ENCODE measurements around the gene KIF3C. TPM values are rescaled to one million over a fixed set of nuclear protein-coding genes. Genes with fewer than 3 reads are reported as not detected.

Gene KIF3C
- total RNA-seq, 1 donor from 2014 or later, result 5.3 TPM

DNA sequence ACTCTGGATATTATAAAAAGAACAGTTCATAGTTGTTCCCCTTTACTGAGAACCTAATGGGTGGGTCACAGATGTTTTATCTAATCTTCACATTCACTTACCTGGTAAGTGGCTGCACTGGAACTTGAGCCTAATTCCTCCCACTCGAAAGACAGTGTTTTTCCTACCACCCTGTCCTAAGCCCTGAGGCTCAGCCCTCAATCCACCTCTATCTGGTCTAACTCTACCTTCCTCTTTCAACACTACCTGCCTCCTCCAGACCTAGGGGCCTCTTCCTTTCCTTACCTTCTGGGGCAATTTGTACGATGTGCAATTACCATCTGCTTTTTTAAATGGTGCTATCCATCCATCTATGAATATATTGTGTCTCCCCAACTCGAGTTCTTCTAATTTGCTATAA, 9.7 kb upstream of the KIF3C start:
- Mint-ChIP-seq H3K9me3 (no peaks in the 10 kb centered on the region), H3K27ac (no peak overlapping the region), H3K4me1 (ENCODE audit: low read depth) (peaks cover 22% of the 10 kb centered on the region), H3K4me3 (no peak overlapping the region), H3K27me3 (ENCODE audit: insufficient read depth) (peaks cover 9% of the 10 kb centered on the region), H3K36me3 (ENCODE audit: low read depth) (no peaks in the 10 kb centered on the region)
- intact Hi-C loops (cut with micrococcal nuclease), result loop anchor here (1.0 to 5.0 kb wide), 5 partner anchors 41 to 335 kb away; no protein-coding TSS in a partner anchor
- DNase-seq (ENCODE audit: low spot score), result no peak

DNA sequence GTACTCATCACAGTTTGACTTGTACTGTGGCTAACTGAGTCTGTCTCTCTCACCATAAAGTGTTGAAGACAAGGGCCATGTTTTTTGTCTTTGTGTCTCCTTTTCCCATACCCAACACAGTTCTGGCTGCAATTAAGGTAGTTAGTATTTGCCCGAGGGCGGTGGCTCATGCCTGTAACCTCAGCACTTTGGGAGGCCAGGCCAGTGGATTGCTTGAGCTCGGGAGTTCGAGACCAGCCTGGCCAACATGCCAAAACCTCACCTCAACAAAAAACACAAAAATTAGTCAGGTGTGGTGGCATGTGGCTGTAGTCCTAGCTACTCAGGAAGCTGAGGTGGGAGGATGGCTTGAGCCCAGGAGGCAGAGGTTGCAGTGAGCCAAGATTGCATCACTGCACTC, 6.9 kb upstream of the KIF3C start:
- H3K9me3 Mint-ChIP-seq, result no peaks in the 10 kb centered on the region
- no peak for DNase-seq (ENCODE audit: low spot score)
- intact Hi-C loops (cut with micrococcal nuclease), result no loop called here
- H3K27me3 Mint-ChIP-seq (ENCODE audit: insufficient read depth), result peaks cover 3% of the 10 kb centered on the region
- no peak overlapping the region for H3K27ac Mint-ChIP-seq
- H3K36me3 Mint-ChIP-seq (ENCODE audit: low read depth), result no peaks in the 10 kb centered on the region
- peaks cover 22% of the 10 kb centered on the region for H3K4me1 Mint-ChIP-seq (ENCODE audit: low read depth)
- H3K4me3 Mint-ChIP-seq, result no peak overlapping the region

DNA sequence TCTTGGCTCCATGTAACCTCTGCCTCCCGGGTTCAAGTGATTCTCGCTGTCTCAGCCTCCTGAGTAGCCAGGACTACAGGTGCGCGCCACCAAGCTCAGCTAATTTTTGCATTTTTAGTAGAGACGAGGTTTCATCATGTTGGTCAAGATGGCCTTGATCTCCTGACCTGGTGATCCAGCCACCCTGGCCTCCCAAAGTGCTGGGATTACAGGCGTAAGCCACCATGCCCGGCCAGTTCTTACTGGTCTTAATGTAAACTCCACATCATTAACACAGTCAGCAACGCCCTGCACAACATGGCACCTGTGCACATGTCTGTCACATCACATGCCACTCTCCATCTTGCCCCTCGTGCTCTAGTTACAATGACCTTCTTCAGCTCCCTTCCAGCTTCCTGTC, 5.8 kb upstream of the KIF3C start:
- H3K27me3 Mint-ChIP-seq (ENCODE audit: insufficient read depth), result peaks cover 3% of the 10 kb centered on the region
- H3K9me3 Mint-ChIP-seq, result no peaks in the 10 kb centered on the region
- no peak overlapping the region for H3K27ac Mint-ChIP-seq
- intact Hi-C loops (cut with micrococcal nuclease), result no loop called here
- peaks cover 25% of the 10 kb centered on the region for H3K4me1 Mint-ChIP-seq (ENCODE audit: low read depth)
- no peaks in the 10 kb centered on the region for H3K36me3 Mint-ChIP-seq (ENCODE audit: low read depth)
- DNase-seq (ENCODE audit: low spot score), result no peak
- H3K4me3 Mint-ChIP-seq, result no peak overlapping the region

DNA sequence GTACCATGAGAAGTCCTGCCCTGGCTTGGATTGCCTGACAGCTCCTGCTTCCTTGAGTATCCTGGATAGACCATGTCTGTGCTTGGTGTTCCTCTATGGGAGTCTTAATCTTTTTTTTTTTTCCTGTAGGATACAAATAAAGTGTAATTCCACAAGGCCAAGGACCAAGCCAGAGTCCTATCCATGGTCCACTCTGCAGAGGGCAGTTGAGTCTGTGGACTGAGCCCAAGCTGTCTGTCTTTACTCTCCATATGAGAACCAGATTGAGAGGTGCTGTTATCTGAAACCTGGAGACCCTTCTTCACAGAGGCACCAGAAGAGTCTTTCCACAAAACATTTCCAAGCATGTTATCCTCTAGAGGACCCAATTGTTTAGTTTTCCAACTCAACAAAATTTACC, 1.4 kb upstream of the KIF3C start:
- Mint-ChIP-seq H3K27ac (no peak overlapping the region), H3K9me3 (no peaks in the 10 kb centered on the region), H3K4me1 (ENCODE audit: low read depth) (peaks cover 21% of the 10 kb centered on the region), H3K27me3 (ENCODE audit: insufficient read depth) (peaks cover 3% of the 10 kb centered on the region), H3K4me3 (peak overlapping the region; percentile 84), H3K36me3 (ENCODE audit: low read depth) (no peaks in the 10 kb centered on the region)
- DNase-seq (ENCODE audit: low spot score), result no peak
- intact Hi-C loops (cut with micrococcal nuclease), result loop anchor here (2.0 kb wide), 1 partner anchor 131 kb away; no protein-coding TSS in a partner anchor

DNA sequence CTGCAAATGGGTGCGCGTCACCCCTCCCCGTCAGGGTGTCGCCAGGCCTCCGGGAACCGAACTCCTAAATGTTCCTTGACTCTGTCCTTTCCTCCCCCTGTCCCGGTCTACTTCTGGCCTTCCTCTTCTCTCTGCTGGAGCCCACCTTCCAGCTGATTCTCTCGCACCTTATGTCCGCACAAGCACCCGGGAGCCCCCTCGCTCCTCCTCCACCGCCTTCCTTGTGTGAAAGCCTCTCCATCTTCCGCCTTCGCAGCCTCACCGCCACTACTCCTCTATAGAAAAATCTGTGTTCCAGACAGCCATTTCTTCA, 627 bp upstream of the KIF3C start:
- no peaks in the 10 kb centered on the region for H3K36me3 Mint-ChIP-seq (ENCODE audit: low read depth)
- peak overlapping the region; percentile 84 for H3K4me3 Mint-ChIP-seq
- peaks cover 17% of the 10 kb centered on the region for H3K4me1 Mint-ChIP-seq (ENCODE audit: low read depth)
- no peak for DNase-seq (ENCODE audit: low spot score)
- H3K9me3 Mint-ChIP-seq, result no peaks in the 10 kb centered on the region
- peak overlapping the region; percentile 53 for H3K27ac Mint-ChIP-seq
- intact Hi-C loops (cut with micrococcal nuclease), result loop anchor here (1.0 to 2.0 kb wide), 3 partner anchors 51 to 130 kb away; partner anchors contain the start of genes ASXL2 and RAB10
- H3K27me3 Mint-ChIP-seq (ENCODE audit: insufficient read depth), result no peaks in the 10 kb centered on the region

DNA sequence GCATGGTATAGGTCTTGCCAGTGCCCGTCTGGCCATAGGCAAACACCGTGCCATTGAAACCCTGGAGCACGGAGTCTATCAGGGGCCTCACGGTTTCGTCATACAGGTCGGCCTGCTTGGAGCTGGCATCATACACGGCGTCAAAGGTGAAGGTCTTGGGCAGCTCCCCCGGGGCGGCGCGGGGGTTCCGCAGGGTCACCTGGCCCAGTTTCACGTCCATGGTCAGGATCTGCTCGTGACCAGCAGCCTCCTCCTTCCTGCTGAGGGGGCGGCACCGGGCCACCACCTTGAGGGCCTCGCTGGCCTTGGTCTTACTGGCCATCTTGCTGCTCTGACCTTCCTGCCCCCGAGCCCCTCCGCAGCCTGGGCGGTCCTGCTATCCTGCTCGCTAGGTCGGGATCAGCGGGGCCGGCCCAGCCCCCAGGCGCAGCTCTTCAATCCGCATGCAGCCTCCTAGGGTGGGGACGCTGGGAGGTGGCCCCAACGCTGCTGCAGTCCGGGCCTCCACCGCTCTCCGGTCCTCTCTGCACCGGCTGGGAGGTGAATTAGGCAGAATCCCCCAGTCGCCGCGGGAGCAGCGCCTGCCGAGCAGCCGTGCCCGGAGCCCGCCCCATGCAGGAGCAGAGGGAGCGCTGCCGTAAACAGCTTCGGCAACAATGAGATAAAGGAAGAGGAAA, 563 bp downstream of the KIF3C start:
- Mint-ChIP-seq H3K36me3 (ENCODE audit: low read depth) (no peaks in the 10 kb centered on the region), H3K27ac (peak overlapping the region; percentile 52), H3K4me1 (ENCODE audit: low read depth) (peaks cover 17% of the 10 kb centered on the region), H3K27me3 (ENCODE audit: insufficient read depth) (no peaks in the 10 kb centered on the region), H3K9me3 (no peaks in the 10 kb centered on the region), H3K4me3 (peak overlapping the region; percentile 89)
- intact Hi-C loops (cut with micrococcal nuclease), result loop anchor here (1.0 to 2.0 kb wide), 3 partner anchors 53 to 129 kb away; partner anchors contain the start of genes ASXL2 and RAB10
- DNase-seq (ENCODE audit: low spot score), result no peak

DNA sequence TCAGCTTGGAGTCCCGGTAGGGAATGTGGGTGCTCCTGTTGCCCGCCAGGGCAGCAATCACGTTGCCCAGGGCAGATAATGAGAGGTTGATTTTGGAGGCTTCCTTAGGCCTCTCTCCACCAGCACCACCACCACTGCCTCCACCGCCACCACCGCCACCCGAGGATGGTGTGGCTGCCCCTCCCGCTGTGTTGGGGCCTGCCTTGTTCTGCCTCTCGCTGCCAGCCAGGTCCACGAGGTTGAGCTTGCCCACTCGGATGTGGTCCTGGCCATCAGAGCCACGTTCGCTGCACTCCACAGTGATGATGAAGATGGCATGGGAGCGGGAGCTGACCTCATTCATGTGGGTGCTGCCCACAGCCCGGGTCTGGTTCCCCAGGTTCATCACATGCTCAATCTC, 1.3 kb downstream of the KIF3C start:
- Mint-ChIP-seq H3K9me3 (no peaks in the 10 kb centered on the region), H3K27me3 (ENCODE audit: insufficient read depth) (no peaks in the 10 kb centered on the region), H3K36me3 (ENCODE audit: low read depth) (no peaks in the 10 kb centered on the region), H3K27ac (no peak overlapping the region), H3K4me1 (ENCODE audit: low read depth) (peaks cover 17% of the 10 kb centered on the region), H3K4me3 (peak overlapping the region; percentile 89)
- DNase-seq (ENCODE audit: low spot score), result no peak
- intact Hi-C loops (cut with micrococcal nuclease), result no loop called here

DNA sequence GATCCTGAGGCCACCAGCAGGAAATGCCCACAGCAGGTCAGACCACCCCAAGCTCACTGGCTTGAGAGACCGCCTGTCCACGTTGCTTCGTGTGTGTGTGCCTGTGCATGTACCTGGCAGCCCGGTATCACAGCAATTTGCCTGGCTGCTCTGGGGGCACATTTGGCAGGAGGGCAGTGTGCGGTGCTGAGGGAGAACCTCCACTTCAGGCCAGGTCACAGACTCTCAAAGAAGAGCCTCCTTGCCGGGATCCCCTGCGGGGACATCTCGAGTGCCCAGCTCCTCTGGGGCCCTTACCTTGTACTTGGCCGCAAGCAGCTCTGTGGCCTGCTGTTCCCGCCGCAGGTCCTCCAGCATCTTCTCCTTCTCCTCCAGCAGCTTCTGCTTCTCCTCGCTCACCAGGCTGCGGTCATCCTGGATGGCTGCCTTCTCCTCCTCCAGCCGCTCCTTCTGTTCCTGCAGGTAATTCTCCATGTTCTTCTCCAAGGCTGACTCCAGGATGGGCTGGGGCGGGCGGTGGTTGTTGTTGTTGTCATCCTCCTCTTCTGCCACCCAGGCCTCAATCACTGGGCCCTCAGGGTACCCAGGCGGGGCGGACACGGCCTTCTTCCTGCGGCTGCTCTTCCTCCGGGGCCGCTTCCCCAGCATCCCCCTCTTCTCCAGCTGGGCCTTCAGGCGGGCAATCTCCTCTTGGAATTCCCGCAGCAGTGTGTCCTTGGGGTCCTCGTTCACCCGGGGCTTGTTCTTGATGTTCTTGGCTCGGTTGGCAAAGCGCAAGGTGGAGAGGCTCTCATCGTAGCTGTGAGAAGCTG, 2.0 kb downstream of the KIF3C start:
- Mint-ChIP-seq H3K9me3 (no peaks in the 10 kb centered on the region), H3K4me3 (no peak overlapping the region), H3K27ac (no peak overlapping the region), H3K4me1 (ENCODE audit: low read depth) (peaks cover 17% of the 10 kb centered on the region), H3K36me3 (ENCODE audit: low read depth) (no peaks in the 10 kb centered on the region), H3K27me3 (ENCODE audit: insufficient read depth) (no peaks in the 10 kb centered on the region)
- no peak for DNase-seq (ENCODE audit: low spot score)
- intact Hi-C loops (cut with micrococcal nuclease), result no loop called here

DNA sequence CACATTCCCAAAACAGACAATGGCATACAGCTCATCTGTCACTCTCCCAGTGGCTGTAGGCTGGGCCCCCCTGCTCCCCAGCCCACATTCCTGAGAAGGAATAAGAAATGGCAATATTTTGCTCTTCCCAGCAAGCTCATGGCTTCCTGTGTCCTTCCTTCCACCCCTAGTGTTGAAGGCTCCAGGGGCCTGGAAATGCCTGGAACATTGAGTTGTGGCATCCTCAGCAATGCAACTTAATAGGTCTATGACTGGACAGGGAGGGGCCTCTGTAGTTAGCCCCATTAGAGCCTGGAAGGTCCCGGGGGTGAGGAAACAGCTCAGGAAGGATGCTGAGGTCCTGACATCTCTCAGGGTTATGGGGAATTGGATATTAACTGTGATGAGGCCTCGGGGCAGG, 3.3 kb downstream of the KIF3C start:
- DNase-seq (ENCODE audit: low spot score), result no peak
- peaks cover 17% of the 10 kb centered on the region for H3K4me1 Mint-ChIP-seq (ENCODE audit: low read depth)
- intact Hi-C loops (cut with micrococcal nuclease), result no loop called here
- no peaks in the 10 kb centered on the region for H3K27me3 Mint-ChIP-seq (ENCODE audit: insufficient read depth)
- no peak overlapping the region for H3K27ac Mint-ChIP-seq
- H3K4me3 Mint-ChIP-seq, result no peak overlapping the region
- no peaks in the 10 kb centered on the region for H3K9me3 Mint-ChIP-seq
- no peaks in the 10 kb centered on the region for H3K36me3 Mint-ChIP-seq (ENCODE audit: low read depth)

DNA sequence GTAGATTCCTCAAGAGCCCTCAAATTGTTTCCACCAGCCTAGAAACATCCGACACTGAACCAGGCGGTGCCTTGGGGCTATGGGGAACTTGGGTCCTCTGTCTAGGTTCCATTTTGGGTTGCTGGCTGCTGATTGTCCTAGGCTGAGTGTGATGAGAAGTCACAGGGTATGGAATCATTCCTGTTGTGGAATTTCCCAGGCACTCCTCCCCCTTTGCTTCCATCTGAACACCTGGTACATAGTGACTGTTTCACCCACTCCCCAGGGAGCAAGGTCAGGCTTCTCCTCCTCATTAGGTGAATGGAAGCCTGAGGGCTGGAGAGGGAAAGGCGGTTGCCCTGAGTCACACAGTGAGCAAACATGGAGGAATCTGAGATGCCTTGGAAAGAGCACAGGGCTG, 4.5 kb downstream of the KIF3C start:
- Mint-ChIP-seq H3K9me3 (no peaks in the 10 kb centered on the region), H3K4me1 (ENCODE audit: low read depth) (peaks cover 11% of the 10 kb centered on the region), H3K4me3 (no peak overlapping the region), H3K27ac (no peak overlapping the region), H3K27me3 (ENCODE audit: insufficient read depth) (no peaks in the 10 kb centered on the region), H3K36me3 (ENCODE audit: low read depth) (no peaks in the 10 kb centered on the region)
- intact Hi-C loops (cut with micrococcal nuclease), result no loop called here
- DNase-seq (ENCODE audit: low spot score), result no peak

DNA sequence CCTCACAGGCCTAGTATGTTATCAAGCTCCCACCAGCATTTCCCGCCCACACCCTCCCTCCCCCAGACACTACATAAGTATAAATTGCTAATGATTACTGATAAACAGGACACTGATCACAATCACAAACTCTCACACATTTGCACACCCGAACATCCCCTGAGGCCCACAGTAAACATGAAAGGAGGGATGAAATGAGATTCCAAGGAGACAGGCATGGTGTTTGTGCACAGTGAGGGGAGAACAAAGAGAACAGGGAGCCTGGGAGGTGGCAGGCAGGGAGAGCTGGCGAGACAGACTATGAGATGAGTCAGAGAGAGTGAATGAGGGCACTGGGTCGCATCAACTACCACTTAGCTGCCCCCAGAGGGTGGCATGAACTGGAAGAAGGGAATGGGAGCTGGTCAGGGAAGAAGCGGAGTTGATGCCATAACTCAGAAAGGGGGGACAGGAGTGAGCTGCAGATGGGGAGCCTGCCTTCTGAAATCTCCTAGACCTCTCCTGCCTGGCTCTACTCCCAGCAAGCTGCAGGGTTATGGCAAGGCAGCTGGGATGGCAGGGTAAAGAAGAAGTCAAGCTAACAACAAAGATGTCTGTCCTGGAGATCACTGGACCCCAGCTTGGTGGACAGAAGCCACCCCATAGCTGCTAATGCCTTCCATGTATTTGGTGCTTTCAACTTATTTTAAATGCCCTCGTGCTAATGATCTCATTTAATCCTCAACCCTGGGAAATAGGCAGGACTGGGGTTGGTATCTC, 5.1 kb downstream of the KIF3C start:
- peaks cover 10% of the 10 kb centered on the region for H3K4me1 Mint-ChIP-seq (ENCODE audit: low read depth)
- no peaks in the 10 kb centered on the region for H3K27me3 Mint-ChIP-seq (ENCODE audit: insufficient read depth)
- H3K27ac Mint-ChIP-seq, result no peak overlapping the region
- no peaks in the 10 kb centered on the region for H3K36me3 Mint-ChIP-seq (ENCODE audit: low read depth)
- intact Hi-C loops (cut with micrococcal nuclease), result no loop called here
- no peak for DNase-seq (ENCODE audit: low spot score)
- H3K4me3 Mint-ChIP-seq, result no peak overlapping the region
- no peaks in the 10 kb centered on the region for H3K9me3 Mint-ChIP-seq

DNA sequence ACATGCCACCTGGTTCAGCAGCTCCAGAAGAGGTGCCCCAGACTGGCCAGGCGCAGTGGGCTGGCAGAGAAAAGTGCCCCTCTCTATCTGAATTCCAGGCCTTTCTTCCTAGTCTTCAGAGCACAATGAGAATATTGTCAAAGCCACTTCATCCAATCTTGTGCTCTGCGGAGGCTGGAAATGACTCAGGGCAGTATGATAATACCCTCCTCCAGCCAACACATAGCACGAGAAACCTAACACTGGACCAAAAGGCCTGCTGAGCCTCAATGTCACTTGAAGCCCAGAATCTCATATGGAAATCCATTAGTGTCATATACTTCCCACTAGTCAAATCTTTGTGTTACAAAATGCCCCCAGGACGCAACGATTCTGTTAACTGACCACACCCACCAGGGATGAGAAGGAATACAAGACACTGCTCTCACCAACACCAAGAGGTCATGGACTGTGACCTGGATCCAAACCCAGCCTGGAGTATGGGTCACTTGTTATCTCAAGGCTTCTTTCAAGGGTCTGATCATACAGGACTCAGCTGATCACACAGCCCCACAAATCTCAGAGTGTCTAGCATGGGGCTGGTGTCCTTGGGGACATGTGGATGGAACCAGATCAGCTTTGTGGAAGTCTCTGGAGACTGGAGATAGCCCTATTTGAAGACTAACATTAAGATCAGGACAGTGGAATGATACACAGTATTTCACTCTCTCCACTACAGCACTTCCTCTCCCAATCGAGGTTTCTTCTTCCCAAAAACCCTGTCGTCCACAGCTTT, 10.1 kb downstream of the KIF3C start:
- Mint-ChIP-seq H3K36me3 (ENCODE audit: low read depth) (no peaks in the 10 kb centered on the region), H3K9me3 (no peaks in the 10 kb centered on the region), H3K27me3 (ENCODE audit: insufficient read depth) (no peaks in the 10 kb centered on the region), H3K27ac (no peak overlapping the region), H3K4me1 (ENCODE audit: low read depth) (no peaks in the 10 kb centered on the region), H3K4me3 (no peak overlapping the region)
- no peak for DNase-seq (ENCODE audit: low spot score)
- intact Hi-C loops (cut with micrococcal nuclease), result no loop called here
